ENCODE data around the gene PCDHB13.

PCDHB13 gene

DNA sequence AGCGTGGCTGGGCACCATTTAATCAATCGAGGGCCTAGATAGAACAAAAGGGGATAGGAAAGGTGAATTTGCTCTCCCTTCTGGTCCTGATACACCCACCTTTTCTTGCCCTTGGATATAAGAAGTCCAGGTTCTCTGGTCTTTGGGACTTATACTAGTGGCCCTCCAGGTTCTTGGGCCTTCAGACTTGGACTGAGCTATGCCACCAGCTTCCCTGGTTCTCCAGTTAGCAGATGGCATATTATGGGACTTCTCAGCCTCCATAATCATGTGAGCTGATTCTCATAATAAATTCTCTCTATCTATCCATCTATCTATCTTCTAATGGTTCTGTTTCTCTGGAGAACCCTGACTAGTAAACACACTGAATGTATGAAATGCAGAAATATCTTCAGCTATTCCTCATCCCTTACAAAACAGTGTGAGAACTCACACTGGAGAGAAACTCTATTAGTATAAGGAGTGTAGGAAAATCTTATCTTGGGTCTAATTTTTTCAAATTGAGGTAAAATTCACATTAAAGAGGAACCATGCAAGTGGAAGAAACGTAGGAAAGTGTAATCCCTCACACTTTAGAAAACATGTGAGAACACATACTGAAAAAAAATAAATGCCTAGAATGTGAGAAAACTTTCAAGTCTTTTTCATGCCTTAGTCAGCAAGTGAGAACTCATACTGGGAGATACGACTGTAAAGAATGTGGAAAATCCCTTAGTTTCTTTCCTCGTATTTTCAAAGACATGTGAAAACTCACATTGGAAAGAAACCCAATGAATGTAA, 46.9 kb downstream of the PCDHB13 start:
- Histone ChIP-seq H4K20me1 (ENCODE audit: insufficient read depth, low read length, poor library complexity, severe bottlenecking) (no peaks in the 10 kb centered on the region), H2AFZ (ENCODE audit: low read length) (no peak overlapping the region), H3K9me2 (replicated peaks; ENCODE audit: low read depth, low read length) (no peaks in the 10 kb centered on the region), H3K36me3 (ENCODE audit: insufficient read depth, low read length) (no peaks in the 10 kb centered on the region), H3K27me3 (ENCODE audit: insufficient read depth, low read length, poor library complexity, severe bottlenecking) (no peaks in the 10 kb centered on the region), H3K4me1 (ENCODE audit: insufficient read depth, low read length, poor library complexity, severe bottlenecking) (no peaks in the 10 kb centered on the region), H3F3A (ENCODE audit: low read depth) (no peaks in the 10 kb centered on the region), H3K4me2 (ENCODE audit: low read depth, low read length, poor library complexity, severe bottlenecking) (no peak overlapping the region), H3K9ac (ENCODE audit: low read depth, low read length, poor library complexity, severe bottlenecking) (no peak overlapping the region), H3K9me3 (ENCODE audit: insufficient read depth, low read depth, low read length) (peaks cover 33% of the 10 kb centered on the region), H3K79me2 (ENCODE audit: insufficient read depth, low read length) (no peaks in the 10 kb centered on the region), H3K4me3 (ENCODE audit: low read length, poor library complexity, severe bottlenecking) (no peak overlapping the region)
- TF ChIP-seq, protein P1, sequence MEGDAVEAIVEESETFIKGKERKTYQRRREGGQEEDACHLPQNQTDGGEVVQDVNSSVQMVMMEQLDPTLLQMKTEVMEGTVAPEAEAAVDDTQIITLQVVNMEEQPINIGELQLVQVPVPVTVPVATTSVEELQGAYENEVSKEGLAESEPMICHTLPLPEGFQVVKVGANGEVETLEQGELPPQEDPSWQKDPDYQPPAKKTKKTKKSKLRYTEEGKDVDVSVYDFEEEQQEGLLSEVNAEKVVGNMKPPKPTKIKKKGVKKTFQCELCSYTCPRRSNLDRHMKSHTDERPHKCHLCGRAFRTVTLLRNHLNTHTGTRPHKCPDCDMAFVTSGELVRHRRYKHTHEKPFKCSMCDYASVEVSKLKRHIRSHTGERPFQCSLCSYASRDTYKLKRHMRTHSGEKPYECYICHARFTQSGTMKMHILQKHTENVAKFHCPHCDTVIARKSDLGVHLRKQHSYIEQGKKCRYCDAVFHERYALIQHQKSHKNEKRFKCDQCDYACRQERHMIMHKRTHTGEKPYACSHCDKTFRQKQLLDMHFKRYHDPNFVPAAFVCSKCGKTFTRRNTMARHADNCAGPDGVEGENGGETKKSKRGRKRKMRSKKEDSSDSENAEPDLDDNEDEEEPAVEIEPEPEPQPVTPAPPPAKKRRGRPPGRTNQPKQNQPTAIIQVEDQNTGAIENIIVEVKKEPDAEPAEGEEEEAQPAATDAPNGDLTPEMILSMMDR (conservative IDR thresholded peaks at IDR 0.05; ENCODE audit: low read length): no peak
- no peak for TF ChIP-seq EZH2phosphoT487 (IDR thresholded peaks at IDR 0.05; ENCODE audit: borderline replicate concordance)

DNA sequence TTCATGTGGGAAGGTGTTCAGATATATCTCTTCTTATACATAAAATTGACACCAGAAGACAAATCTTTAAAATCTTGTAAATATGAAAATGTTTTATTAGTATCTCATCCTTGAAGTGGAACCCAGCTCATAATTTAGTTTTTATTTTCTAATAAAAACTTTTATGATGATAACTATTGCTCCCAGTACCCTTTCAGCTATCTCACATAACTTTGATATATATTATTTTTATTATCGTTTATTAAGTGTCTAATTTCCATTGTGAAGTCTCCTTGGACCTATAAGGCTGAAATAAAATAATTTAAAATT, 47.5 kb downstream of the PCDHB13 start:
- TF ChIP-seq, protein P1 (conservative IDR thresholded peaks at IDR 0.05; ENCODE audit: low read length): no peak
- TF ChIP-seq EZH2phosphoT487 (IDR thresholded peaks at IDR 0.05; ENCODE audit: borderline replicate concordance): no peak
- no peak overlapping the region for H2AFZ ChIP-seq (ENCODE audit: low read length)
- no peaks in the 10 kb centered on the region for H3K36me3 ChIP-seq (ENCODE audit: insufficient read depth, low read length)
- no peaks in the 10 kb centered on the region for H3K9me2 ChIP-seq (replicated peaks; ENCODE audit: low read depth, low read length)
- H3F3A ChIP-seq (ENCODE audit: low read depth): no peaks in the 10 kb centered on the region
- H4K20me1 ChIP-seq (ENCODE audit: insufficient read depth, low read length, poor library complexity, severe bottlenecking): no peaks in the 10 kb centered on the region
- H3K4me1 ChIP-seq (ENCODE audit: insufficient read depth, low read length, poor library complexity, severe bottlenecking): no peaks in the 10 kb centered on the region
- no peaks in the 10 kb centered on the region for H3K79me2 ChIP-seq (ENCODE audit: insufficient read depth, low read length)
- H3K9me3 ChIP-seq (ENCODE audit: insufficient read depth, low read depth, low read length): peaks cover 33% of the 10 kb centered on the region
- no peak overlapping the region for H3K4me3 ChIP-seq (ENCODE audit: low read length, poor library complexity, severe bottlenecking)
- H3K9ac ChIP-seq (ENCODE audit: low read depth, low read length, poor library complexity, severe bottlenecking): no peak overlapping the region
- H3K27me3 ChIP-seq (ENCODE audit: insufficient read depth, low read length, poor library complexity, severe bottlenecking): no peaks in the 10 kb centered on the region
- H3K4me2 ChIP-seq (ENCODE audit: low read depth, low read length, poor library complexity, severe bottlenecking): no peak overlapping the region

All from Loucy (cell line).